PFSK-1 (cell line): ENCODE measurements around the gene PWWP2B.

Experiments
- FOXP2 ChIP-seq: optimal IDR thresholded peaks from 2 replicates; pipeline ENCODE3; 2011; ENCODE audit warnings: borderline replicate concordance, control low read depth, inconsistent platforms; ENCODE audit not compliant: insufficient read depth; ENCODE audit errors: extremely low read length, extremely low read depth
- POLR2AphosphoS5 ChIP-seq: IDR thresholded peaks from 2 replicates; pipeline ENCODE4 v1.6.1; 2012; ENCODE audit warnings: low read depth, mild to moderate bottlenecking, control low read depth, low read length, moderate library complexity
- REST ChIP-seq, 2 experiments: IDR thresholded peaks; 2 replicates each; pipeline versions ENCODE4 v1.6.1 to v1.8.0; 2011 to 2012; ENCODE audit warnings: low read depth in 2 of 2, low read length in 2 of 2, control low read depth in 1 of 2, inconsistent platforms in 1 of 2, mild to moderate bottlenecking in 1 of 2, moderate library complexity in 1 of 2; ENCODE audit not compliant: insufficient read depth in 1 of 2
- SIN3A ChIP-seq: IDR thresholded peaks from 2 replicates; pipeline ENCODE4 v1.6.1; 2012; ENCODE audit warnings: mild to moderate bottlenecking, low read length, moderate library complexity, borderline replicate concordance; ENCODE audit not compliant: insufficient read depth
- TAF1 ChIP-seq: IDR thresholded peaks from 2 replicates; pipeline ENCODE4 v1.6.1; 2012; ENCODE audit warnings: low read length, control low read depth, borderline replicate concordance; ENCODE audit not compliant: insufficient read depth

GRCh38 chr10:132369636-132370185 lies 27.3 kb upstream of the PWWP2B start:
- TF ChIP-seq POLR2AphosphoS5 (no peak), REST (IDR thresholded peaks at IDR 0.05; ENCODE audit: insufficient read depth in 1 of 2, low read depth in 2 of 2, low read length in 2 of 2) (no peak), TAF1 (no peak), SIN3A (no peak), FOXP2 (no peak)
